ENCODE results near the gene SUPT20H.
A peak's percentile ranks its signal among the peaks of the same experiment; 100 is the strongest.

SUPT20H gene

DNA sequence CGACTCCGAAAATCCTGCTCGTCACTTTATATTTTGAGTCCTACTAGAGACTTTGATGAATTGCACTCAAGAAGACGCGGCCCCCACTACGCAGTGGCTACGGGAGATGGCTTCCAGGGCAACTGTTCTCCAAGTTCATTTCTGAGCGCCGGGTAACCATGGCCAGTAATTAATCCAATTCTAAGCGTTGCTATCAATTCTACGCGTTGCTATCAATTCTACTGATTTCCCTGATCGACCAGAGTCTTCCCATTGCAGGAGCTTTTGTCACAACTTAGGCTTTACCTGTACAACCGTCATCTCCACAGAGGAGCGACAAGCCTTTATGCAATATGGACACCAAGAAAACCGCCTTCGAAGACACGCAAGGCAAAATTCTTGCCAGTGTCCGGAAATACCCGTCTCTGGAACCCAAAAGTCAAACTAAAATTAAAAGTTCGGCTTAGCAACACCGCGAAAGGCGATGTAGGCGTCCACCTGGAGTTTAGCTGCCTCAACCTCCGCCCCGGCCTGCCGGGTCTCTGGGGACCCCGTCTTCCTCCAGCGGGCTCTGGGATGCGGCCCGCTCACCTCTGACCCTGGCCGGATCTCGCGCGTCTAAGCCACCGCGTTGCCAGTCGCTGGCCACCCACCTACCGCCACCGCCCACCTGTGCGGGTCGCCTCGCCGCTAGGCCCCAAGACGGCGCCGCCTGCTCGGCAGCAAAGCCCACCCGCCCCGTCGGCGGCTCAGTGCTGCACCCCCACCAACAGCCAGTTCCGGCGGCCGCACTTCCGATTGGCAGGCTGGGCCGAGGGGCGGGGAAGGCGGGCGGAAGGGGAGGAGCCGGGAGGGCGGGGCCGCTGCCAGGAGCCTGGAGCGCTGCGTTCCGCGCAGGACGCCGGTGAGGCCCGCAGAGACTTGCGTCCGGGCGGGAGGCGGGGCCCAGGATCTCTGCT, at the start of gene SUPT20H:
Gene SUPT20H, minus strand, starts transcription at position 779 of the 938 bp plus-strand sequence. CDS start 8,198 bp downstream, outside the sequence.
- peak; percentile 14 for DNase-seq

DNA sequence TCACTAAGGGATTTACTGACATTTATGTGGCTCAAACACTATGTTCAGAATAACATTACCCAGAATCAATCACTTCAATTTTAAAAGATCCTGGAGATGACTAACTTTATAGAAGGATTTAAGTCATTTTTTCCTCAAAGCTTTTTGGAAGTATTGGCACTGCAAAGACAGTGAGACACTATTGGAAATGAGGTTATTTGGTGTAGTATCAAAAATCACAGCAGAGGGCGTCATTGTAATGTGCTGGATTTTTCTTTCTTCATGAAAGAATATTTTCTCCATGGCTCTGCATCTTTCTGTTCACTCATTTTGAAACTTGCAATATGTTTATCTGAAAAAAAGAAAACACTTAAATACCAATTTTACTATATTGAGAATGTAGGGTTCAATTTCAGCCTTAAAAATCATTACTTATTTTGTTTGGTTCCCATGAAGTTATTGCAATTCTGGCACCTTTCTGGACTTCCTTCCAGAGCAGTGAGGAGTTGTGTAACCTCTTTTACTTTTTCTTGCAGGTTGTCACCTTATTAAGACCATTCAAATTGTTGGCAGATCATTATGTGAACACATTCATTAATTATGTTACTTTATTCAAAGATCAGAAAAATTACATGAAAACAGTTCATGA, 49.7 kb upstream of the SUPT20H start:
- DNase-seq: no peak

DNA sequence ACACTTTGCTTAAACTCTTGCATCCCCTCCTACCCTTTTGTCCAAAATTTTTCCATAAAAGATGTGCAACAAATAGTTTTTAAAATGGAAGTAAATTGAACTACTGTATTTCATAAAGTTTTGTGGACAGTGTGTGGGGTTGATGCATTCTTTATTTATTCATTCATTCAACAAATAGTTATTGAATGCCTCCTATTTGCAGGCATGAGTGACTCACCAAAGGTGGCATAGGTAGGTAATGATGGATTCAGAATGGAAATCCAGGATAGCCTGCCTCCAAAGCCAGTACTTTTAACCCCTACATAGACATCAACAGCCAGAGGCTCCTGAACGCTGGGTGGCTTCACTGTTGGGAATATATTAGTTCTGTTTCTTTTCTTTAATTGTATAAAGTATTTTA, 48.4 kb upstream of the SUPT20H start:
- no peak for DNase-seq

DNA sequence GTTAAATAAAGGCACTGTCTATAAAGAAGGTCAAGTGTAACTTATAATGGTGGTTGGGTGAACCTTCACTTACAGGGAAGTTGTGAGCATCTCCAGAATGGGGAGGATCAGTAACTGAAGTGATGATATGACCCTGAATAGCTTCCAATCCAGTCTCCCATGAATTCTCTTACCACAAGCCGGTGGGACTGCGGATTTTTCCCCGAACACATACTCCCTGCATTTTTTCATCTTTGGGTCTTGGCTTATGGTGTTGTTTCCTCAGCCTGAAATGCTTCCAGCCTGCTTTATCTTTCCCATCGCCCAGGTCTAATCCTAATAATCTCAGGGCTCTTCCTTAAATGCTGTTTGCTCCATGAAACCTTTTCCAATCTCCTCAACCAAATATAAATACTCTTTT, 48.0 kb upstream of the SUPT20H start:
- no peak for DNase-seq

DNA sequence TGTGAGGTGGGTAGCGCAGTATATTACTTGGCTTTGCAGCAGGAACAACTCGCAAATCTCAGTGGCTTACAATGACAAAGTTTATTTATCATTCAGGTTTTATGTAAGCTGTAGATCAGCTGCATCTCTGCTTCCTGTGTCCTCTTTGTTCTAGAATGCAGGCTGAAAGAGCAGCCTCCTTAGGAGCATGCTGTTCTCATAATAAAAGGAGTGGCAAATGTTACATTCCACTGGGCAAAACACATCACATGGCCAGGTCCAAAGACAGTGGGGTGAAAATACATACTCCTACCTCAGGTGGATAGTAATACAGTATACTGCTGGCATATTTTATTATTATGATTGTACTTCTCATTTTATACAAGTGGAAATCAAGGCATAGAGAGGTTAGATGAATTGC, 47.2 kb upstream of the SUPT20H start:
- no peak for DNase-seq

DNA sequence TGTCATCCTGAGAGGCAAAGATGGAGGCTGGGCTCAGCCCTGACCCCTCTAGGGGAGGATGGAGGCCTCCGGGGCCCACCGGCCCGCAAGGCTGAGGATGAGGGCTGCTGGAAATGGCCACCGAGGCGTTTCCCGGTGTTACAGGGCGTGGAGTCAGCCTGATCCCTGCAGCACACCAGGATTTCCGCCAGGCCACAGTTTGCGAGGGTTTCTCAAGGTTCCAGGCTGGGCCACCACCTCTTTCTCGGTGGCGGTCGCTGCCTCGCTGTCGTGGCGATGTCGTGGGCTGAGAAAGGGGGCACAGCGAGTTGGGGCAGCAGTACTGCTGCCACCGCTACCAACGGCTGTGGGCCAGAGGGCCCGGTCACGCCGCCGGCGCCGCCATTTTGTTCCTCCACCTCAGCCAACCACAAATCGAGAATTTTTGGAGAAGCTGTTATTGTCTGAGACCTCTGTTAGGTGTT, 45.8 kb upstream of the SUPT20H start, which contains the start of gene CSNK1A1L:
Gene CSNK1A1L, minus strand, starts transcription at position 414 of the 464 bp plus-strand sequence. Its CDS starts 408 bp downstream, at position 6.
- no peak for DNase-seq

DNA sequence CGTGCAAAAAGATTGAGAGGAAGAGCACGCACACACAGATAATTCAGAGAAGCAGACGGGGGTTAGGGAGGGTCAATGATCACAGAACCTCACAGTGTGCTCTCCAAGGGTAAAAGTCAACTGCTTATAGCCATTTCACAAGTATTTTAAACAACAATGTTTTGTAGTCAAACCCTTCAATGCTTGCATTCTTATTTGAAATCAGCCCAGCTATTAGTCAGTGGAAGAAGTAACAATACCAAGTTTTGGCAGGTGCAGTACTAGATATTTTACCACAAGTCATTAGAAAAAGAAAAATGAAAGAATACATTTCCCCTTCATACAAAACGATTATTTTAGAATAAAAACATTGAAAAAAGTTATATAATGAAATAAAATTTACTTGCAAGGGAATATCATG, 43.4 kb upstream of the SUPT20H start:
- no peak for DNase-seq

DNA sequence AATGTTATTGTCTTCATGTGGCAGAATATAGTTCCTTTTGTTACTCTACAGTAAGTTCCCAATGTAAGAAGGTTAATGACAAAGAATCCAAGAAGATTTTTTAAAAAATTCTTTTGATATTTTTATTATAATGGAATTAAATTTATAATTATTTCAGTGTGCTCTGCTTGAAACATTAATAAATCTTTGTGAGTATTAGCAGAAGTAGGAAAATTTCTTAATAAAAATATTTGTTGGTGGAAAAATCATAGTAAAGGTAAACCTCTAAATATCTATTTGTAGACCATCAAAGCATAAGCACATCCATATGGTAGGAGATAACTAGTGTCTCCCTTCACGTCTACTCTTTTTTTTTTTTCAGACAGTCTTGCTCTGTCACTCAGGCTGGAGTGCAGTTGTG, 41.7 kb upstream of the SUPT20H start:
- DNase-seq: no peak

DNA sequence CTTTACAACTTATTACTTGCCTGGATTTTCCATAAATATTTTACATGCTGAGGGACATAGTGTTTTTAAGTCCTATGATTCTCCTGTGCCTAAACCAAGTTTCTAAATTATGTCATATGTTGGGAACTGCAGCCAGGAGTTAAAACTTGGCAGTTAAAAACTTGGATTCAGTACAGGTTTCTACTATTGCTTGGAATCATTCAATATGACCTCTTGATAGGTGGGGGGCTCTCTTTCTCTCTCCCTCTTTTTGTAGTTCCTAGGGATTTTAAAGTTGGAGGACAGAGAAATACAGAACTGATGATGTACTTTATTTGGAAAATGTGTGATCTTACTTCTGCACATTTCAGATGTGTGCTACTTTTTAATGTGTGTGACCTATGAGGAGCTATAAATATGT, 41.2 kb upstream of the SUPT20H start:
- no peak for DNase-seq

DNA sequence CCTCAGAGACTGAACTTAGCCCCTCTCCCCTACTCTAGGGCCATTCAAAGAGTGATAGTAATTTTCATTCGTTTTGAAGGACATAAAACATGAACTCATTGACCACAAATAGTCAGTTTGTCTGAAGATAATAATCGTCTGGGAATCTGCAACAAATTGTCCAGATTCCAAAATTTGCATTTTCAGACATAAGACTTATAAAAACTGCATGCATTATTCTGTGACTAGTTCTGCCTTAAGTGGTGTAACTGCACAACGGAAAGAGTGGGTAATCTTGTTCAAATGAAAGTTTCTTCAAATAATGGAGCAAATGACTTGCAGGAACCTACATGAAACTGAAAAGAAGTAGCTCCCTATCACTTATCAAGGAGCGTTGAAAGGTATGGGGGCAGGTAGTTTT, 37.6 kb upstream of the SUPT20H start:
- DNase-seq: no peak

DNA sequence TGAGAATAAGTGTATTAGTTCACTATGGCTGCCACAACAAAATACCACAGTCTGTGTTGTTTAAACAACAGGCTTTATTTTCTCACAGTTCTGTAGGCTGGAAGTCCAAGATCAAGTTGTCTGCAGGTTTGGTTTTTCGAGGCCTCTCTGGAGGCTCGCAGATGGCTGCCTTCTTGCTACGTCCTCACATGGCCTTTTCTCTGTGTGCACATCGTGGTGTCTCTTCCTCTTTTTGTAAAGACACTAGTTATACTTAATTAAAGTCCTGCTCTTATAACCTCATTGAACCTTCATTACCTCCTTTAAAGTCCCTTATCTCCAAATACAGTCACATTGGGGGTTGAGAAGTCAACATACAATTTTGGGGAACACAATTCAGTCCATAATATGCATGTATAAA, 35.4 kb upstream of the SUPT20H start:
- DNase-seq: no peak

DNA sequence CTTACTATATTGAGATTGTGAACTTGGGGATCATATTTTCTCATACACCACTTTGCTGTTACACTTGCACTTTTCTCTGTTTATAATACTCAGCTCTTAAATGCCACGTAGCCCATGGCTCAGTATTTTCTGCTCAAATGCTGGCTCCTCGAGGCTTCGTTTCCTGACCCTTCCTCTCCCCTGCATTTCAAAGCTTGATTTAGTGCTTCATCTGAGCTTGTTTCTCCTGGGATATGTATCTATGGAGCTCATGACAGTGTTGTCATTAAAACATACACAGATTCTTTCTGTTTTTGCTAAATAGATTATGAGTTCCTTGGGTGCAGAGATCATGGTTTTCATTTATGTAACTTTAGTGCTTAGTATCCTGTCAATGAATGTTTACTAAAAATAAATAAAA, 34.6 kb upstream of the SUPT20H start:
- no peak for DNase-seq

DNA sequence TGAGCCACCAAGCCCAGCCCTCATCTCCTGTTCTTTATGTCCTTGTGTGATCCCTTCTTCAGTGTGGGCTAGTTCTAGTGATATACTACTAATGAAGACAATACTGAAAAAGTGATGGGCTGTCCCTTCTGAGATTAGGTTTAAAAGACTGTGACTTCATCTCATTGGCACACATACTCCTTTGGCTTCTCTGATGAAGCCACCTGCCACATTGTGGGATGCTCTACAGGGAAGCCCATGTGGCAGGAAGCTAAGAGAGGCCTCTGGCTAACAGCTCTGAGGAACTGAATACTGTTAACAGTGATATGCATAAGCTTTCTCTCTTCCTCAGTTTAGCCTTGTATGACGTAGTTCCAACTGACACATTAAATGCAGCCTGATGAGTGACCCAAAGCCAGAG, 32.3 kb upstream of the SUPT20H start:
- DNase-seq: no peak

DNA sequence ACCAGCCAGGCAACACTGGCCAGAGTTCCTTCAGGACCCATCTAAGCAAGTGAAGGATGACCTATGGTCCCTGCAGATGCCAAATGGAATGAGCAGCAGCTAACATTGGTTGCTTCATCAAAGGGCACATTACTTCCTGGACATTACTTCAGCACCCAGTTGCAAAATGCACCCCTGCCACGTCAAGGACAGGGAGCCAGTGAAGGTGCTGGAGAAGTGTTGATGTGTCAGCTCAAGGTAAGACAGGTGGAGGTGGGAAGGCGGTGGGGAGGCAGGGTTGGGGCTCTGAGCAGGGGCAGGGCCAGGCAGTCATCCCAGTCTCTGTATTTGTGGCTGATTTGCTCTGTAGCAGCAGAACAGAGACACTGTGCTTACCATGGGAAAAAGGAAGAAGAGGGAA, 31.4 kb upstream of the SUPT20H start:
- no peak for DNase-seq

DNA sequence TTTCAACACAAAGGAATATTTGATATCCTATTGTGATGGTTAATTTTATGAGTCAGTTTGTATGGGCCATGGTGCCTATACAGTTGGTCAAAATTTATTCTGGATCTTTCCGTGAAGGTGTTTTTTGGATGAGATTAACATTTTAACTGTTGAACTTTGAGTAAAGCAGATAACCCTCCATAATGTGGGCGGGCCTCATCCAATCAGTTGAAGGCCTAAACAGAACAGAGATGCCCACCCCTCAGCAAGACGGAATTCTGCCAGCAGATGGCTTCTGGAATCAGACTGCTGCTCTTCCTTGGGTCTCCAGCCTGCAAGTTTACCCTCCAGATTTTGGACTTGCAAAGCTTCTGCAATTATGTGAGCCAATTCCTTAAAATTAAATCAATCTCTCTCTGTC, 30.0 kb upstream of the SUPT20H start:
- DNase-seq: no peak

DNA sequence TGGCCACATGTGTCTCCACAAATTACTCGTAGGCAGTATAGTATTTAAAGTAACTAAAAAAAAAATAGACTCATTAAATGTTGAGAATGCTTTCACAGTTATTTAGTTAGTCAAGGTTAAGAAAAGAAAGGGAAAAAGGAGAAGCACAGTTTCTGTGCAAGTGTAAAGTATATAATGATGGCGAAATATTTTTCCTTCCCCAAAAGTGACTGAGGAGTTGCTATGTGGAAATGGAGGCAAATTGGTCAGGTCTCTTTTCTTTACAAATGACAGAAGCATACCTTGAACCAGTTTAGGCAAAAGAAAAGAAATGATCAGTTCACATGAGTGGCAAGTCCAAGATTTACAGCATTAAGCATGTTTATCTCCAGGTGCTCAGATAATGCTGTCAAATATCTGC, 28.0 kb upstream of the SUPT20H start:
- no peak for DNase-seq

DNA sequence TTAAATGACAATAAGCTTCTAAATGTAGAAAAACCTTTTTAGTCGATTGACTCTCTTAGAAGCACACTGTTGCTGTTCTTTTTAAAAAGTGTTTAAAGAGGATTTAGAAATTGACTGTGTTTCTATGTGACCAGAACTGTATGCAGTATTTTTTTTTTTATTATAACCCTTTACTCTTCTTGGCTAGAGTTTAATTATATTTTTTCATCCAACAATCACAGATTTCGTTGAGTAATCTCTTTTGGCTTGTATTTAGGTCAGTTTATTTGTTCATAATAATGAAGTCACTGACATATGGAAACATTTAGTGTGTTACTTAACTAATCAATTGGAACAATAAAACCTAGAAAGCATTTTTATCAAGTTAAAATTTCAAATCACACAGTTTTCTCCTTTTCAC, 26.1 kb upstream of the SUPT20H start:
- no peak for DNase-seq

DNA sequence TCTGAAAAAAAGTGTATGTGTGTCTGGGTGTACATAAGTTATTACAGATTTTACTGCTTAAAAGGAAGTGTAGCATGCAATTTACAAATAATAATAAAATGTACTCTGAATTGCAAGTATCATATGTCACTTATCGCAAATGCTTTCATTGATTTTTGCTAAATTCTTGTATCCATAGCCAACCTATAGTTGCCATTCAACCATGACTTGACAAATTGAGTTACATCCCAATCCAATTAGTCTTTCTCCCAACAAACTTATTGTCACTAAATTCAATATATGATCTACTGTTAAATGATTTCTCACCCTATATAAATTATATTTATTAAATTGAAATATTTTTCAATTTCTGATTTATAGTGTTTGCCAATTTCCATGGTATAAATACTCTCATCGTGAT, 17.3 kb upstream of the SUPT20H start:
- no peak for DNase-seq

DNA sequence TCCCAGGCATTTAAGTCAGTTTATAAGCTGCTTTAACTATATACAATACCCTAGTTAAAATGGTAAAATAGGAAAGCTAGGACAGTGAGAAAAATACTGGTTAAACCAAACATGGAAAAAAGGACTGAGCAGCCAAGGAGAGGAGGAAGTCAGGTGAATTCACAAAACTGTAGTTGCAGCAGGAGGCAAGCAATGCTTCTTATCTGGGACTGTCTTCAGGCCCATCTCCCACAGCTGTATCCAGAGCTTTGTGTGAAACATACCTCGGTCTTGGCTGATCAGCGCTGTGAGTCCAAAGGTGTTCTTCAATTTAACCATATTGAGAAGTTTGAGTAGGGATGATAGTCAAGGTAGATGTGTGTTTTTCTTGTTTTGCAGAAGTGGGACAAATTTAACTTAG, 15.7 kb upstream of the SUPT20H start:
- DNase-seq: no peak

DNA sequence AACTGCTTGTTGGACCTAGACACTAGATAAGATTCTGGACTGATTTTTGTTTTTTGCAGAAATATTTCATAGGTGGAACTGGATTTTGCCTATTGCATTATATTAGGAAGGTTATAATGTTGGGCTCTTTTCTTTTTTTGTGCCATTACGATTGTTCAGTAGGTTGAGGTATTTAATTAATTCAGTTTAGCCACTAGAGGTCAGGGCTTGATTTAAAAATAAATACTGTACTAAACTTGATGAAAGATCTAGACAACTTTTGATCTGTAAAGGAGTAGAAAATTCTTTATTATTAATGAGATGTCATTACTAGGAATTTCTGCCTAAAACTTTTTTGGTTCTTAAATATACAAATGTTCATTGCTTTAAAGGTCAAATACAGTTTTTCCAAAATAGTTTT, 15.2 kb upstream of the SUPT20H start:
- no peak for DNase-seq

DNA sequence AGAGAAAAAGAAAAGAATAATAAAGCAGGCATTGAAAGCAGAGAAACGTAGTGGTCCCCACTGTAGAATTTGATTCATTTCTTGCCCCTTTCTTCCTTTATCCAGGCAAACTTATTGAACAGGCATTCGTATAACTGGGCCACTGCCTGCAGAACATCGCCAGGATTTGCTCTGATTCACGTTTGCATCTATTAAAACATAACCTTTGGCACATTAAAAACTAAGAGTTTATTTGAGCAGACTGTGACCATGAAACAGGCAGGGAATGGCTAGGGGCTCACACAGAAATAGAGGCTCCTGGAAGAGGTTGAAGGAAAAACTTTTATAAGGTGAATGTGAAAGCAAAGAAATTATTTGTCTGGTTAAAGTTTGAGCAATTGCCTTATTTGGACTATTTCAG, 12.5 kb upstream of the SUPT20H start:
- DNase-seq: no peak

DNA sequence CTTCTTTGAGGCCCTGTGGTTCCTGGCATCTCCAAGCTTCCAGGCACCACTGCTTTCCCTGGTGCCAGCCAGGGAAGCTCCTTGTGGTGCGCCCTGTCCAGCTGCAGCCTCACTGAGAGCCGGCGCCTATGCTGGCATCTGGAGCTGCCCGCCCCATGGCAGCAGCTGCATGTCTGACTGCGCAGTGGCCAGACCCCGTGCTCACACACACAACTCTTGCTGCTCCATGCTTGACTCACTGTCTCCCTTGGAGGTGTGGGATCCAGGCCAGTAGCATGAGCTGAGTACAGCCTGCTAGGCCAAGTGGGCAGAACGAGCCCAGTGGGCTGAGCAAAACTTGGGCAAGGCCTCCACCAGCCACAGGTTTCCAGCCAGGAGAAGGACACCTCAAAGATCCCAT, 11.5 kb upstream of the SUPT20H start:
- no peak for DNase-seq

DNA sequence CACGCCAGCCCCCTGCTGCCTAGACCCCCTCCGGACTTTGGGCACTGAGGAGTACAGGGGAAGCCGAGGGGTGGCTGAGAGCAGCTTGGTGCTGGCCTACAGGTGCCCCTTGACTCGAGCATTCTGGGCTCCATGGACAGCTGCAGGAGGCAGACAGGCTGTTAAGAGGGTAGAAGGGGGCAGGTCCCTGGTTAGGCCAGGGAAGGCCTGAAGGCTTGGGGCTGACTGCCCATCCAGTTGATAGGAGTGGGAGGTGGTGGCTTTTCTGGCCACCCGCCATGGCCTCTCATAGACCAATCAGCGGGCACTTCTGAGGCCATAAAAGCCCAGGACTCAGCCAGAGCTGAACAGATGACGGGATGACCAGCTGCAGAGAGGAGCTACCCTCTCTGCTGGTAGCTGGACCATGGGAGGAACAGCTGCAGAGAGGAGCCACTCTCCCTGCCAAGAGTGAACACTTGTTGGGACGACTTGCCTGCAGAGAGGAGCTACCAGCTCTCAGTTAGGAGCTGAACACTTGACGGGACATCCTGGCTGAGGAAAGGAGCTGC, 10.7 kb upstream of the SUPT20H start:
- DNase-seq: no peak

DNA sequence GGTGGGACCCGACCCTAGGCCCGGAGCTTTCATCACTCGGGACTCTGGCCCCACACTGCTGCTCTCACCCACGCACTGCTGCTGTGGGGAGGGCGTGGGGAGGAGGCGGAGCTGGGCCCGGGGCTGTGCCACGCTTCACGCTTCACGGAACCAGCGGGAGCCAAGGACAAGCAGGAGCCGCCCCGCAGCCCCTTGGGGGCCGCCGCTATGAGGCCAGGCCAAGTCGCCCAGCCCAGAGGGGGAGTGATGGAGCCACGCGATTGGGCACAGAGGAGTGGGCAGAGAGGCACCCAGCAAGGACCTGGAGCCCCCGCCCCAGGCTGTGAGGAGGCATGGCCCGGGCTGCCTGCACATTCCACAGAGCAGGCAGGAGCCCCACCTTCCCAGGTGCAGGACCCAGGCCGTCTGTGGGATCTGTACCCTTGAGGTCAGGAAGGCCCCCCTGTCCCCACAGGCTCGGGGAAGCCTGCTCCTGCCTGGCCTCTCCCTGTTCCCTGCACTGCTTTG, 10.2 kb upstream of the SUPT20H start:
- DNase-seq: no peak
